ENCODE data around the gene TMEM176A.

The TMEM176A gene

DNA sequence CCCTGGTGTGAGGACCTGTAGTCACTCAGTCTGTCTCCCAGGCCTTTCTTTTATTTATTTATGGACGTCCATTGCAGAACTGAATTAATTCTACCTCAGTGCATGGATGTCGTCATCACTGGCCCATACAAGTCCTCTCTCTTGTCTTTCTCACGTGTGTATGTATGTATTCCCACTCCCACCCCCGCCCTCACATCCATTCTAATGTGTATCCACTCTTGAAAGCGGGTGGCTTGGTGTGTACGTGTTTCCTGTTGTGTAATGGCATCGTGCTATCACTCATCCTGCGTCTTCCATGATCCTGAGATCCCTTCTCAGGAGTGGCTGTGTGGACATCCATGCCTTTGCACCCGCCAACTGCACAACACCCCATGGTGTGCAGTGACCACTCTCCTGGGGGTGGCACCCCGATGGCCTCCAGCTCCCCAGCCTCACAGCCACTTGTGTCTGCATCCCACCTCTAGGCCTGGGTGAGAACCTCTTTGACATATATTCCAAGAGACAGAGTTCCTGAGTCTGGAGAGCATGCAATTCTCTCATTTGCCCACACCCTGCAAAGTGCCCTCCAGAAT, 48.7 kb downstream of the TMEM176A start:
- DNase-seq (ENCODE audit: low read depth) = no peak

DNA sequence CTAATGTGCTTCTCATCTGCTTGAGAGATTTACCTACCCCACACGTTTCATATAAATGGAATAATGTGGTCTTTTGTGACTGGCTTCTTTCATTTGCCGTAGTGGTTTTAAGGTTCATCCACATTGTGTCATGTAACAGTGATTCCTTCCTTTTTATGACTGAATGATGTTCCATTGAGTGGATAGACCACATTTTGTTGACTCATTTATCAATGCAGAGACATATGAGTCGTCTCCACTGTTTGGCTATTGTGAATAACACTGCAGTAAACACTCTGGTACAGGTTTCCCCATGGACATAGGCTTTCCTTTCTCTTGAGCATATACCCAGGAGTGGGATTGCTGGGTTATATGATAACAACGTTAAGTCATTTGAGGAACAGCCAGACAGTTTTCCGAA, 49.7 kb downstream of the TMEM176A start:
- DNase-seq (ENCODE audit: low read depth) = no peak

DNA sequence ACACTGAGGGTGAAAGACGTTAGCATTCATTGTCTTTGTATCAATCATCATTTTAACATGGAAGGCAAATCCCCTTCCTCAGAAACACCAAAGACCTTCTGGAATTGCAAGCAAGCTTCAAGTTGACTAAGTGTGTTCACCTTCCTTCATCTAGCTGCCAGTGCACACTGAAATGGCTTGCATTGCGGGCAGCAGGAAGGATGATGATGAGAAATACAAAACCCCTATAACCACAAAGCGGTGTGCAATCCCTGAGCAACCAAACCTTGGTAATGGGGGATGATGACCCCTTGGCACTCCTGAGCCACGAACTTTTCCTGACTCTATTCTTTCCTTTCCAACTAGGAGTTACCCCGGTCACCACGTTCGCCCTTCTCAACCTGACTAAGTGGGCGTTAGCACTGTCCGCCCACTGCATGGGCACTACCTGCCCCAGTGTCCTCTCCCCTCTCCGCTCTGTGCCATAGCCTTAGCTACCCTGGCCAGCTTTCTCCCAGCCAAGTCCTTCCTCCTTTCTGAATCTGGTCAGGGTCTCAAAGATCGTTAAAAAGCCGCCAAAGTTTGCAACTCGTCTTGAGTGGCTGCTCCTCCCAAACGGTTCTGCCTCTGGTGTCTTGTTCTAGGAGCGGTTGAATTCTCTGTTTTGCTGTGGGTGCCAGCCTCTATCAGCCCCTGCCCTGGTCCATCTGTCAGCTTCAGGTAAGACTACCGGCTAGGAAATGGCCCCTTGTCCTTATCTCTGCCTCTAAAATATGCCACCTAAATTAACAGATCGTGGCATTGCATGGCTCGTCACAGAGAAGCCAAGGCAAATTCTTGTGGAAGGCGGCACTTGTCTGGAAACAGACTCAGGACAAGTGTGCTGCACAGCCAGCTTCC, 51.2 kb downstream of the TMEM176A start:
- no peak for DNase-seq (ENCODE audit: low read depth)

DNA sequence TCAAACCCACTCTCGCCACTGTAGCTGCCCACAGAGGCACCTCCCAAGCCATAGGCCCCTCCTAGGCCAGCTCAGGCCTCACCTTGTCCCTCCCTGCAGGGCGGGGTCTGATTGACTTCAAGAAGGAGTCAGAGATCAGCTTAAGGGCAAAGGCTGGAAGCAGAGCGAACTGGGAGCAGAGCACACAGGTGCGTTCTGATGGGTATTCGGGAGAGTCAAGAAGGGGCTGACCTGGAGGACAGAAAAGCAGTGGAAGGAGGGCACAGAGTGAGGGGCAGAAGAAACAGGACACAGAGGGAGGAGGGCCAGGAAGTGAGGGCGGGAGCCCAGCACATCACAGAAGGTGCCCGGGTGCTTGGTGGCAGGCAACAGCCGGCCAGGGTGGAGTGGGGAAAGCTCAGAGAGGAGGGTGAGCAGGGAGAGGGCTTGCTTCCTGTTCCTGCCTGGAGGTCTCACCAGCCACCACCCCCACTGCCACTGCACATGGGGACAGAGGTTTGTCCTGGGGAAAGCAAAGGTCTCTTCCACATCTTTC, 51.9 kb downstream of the TMEM176A start, which contains the start of gene AOC1:
TSS of gene AOC1 (plus strand) at position 147 of the 535 bp plus-strand sequence. CDS start 3,954 bp downstream, outside the sequence.
- no peak for DNase-seq (ENCODE audit: low read depth)

DNA sequence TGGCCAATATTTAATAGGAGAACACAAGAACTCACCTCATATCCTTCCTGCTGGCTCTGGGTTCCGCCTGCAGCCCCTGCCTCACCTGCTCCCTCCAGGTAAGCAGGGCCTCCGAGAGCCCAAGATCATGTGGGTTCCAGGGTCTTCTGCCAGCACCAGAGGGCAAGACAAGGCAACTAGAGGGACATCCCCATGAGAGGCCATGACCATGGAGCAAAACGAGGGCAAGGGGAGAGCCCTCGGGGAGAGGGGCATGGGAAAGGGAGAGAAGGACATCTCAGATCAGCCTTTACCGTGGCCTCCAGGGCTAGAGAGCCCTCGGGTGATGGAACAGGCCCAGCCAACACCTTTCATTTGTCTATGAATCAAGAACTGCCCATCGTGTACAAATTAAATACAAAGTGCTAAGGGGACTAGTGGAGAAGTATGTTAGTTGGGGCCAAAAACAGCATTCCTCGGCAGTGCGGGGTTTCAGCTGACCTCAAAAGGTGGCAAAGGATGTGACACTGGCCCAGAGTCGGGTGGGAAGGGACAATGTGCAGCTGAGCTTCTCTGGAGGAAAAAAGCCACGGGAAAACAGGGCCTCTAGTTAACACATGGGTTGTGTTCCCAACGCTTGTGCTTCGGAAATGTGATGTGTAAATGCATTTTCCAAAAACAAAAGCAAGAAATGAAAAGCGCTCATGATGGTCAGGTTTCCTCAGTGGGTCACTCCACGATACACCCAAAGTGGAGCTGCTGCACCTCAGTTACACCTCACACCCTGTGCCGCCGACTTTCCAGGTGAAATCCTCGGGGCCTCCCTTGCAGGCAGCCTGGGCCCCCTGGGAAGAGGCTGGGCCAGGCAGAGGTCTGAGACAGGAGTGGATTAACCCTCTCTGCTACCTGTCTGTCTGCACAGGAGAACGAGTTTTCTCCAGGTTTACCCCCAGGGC, 53.8 kb downstream of the TMEM176A start:
- DNase-seq (ENCODE audit: low read depth) = no peak

Data from ELR (cell line).